T-helper 17 cell (primary cell): ENCODE measurements around the gene IPPK. TPM values are rescaled to one million over a fixed set of nuclear protein-coding genes. Genes with fewer than 3 reads are reported as not detected.

Experiments used
- ATAC-seq: fragments of 150-1000 bp; cut with Tn5 transposase; 2 replicates; pipeline ENCODE4 v1.10.0; 2021; ENCODE audit warnings: mild to moderate bottlenecking, moderate library complexity
- DNase-seq, 3 donors: peaks; one replicate each; pipeline versions ENCODE4 v3.0.0 to v3.0.0-alpha.2; 2020 to 2021
- H3K9me3 ChIP-seq: one replicate; pipeline ENCODE4 v1.7.0; 2013; ENCODE audit warnings: low read length, mild to moderate bottlenecking; ENCODE audit not compliant: control insufficient read depth, poor library complexity, severe bottlenecking
- H3K27ac Mint-ChIP-seq: one replicate; pipeline ENCODE4 v1.8.0; 2022; ENCODE audit warnings: mild to moderate bottlenecking, moderate library complexity, mixed read lengths
- H3K27me3 Mint-ChIP-seq: one replicate; pipeline ENCODE4 v1.8.0; 2022; ENCODE audit warnings: mixed read lengths
- H3K36me3 Mint-ChIP-seq: one replicate; pipeline ENCODE4 v1.8.0; 2022; ENCODE audit warnings: low read depth, mixed read lengths
- H3K4me1 Mint-ChIP-seq: one replicate; pipeline ENCODE4 v1.8.0; 2022; ENCODE audit warnings: mild to moderate bottlenecking, mixed read lengths
- H3K4me3 Mint-ChIP-seq: one replicate; pipeline ENCODE4 v1.8.0; 2022; ENCODE audit warnings: mild to moderate bottlenecking, moderate library complexity, mixed read lengths
- total RNA-seq, 4 donors: library from RNA in 2 of 4; stranded (reverse) in 2 of 4; gene quantifications; one replicate each; pipeline ENCODE4 v1.2.3 and lab custom pipeline; 2022 to 2026

IPPK gene
- total RNA-seq, 2 donors from 2014 or later, result 6.3 to 7.1 TPM

- Mint-ChIP-seq H3K4me3 (no peak overlapping the region), H3K27me3 (no peaks in the 10 kb centered on the region), H3K4me1 (peaks cover 15% of the 10 kb centered on the region), H3K36me3 (peaks cover 2% of the 10 kb centered on the region), H3K27ac (no peak overlapping the region)
- no peaks in the 10 kb centered on the region for H3K9me3 ChIP-seq
- DNase-seq, result no peak
- no peak for ATAC-seq
Observed at GRCh38 chr9:92658611-92659010, 11.3 kb downstream of the IPPK start.

GRCh38 chr9:92658176-92658575 lies 11.8 kb downstream of the IPPK start:
- H3K27me3 Mint-ChIP-seq, result no peaks in the 10 kb centered on the region
- H3K27ac Mint-ChIP-seq, result no peak overlapping the region
- peaks cover 2% of the 10 kb centered on the region for H3K36me3 Mint-ChIP-seq
- DNase-seq (no peak), ATAC-seq (no peak)
- no peaks in the 10 kb centered on the region for H3K9me3 ChIP-seq
- no peak overlapping the region for H3K4me3 Mint-ChIP-seq
- H3K4me1 Mint-ChIP-seq, result peaks cover 12% of the 10 kb centered on the region

DNA sequence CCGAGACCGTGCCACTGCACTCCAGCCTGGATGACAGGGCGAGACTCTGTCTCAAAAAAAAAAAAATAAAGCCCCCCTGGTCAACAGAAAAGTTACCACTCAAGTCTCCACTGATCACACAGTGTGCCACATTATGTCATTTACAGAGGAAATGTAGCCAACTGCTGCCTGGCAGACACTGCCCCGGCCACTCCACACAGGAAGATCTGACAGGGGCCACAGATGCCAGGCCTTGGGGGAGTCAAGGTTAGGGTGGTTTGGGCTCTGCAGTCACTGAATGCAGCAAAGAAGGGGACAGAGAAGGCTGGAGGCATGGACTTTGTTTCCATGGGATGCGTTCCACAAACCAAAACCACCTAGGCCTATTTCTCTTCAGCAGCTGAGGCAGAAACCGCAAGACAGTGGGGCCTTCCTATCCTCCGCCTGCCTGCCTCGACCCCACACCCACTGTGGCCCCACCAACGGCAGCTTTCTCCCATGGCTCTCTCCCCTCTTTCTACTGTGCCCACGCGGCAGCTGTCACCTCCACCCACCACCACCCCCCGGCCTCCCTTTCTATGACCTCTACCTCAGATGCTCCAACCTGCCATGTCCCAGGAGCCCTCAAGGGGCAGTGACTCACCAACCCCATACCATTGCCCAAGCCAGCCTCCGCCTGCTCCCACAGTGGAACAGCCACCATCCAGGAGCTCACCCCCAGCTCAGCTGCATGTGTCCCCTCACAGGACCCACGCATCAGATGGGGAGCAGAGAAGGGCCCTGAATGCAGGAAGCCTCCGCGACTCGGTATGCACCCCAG lies 12.4 kb downstream of the IPPK start:
- H3K36me3 Mint-ChIP-seq, result peaks cover 4% of the 10 kb centered on the region
- no peaks in the 10 kb centered on the region for H3K27me3 Mint-ChIP-seq
- H3K27ac Mint-ChIP-seq, result no peak overlapping the region
- ATAC-seq (no peak), DNase-seq (no peak)
- peaks cover 11% of the 10 kb centered on the region for H3K4me1 Mint-ChIP-seq
- no peak overlapping the region for H3K4me3 Mint-ChIP-seq
- H3K9me3 ChIP-seq, result no peaks in the 10 kb centered on the region

DNA sequence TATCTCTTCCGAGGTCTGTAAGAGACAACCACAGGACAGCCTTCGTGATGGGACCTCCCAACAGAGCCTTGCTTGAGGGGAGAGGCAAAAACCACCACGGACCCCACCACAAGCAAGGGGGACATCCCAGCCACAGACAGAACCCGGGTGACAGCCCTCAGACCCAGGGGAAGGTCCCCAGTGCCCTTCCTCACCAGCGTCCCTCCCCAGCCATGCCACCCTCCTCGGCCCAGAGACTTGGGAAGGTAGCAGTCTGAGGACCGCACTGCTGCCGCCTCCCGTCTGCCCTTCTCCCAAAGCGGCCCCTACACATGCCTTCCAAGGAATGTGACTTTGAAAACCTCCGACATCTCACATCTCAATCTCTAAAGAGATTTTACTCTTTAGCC lies 13.4 kb downstream of the IPPK start:
- Mint-ChIP-seq H3K4me1 (peaks cover 8% of the 10 kb centered on the region), H3K27ac (no peak overlapping the region), H3K4me3 (no peak overlapping the region), H3K27me3 (no peaks in the 10 kb centered on the region), H3K36me3 (peaks cover 4% of the 10 kb centered on the region)
- H3K9me3 ChIP-seq, result no peaks in the 10 kb centered on the region
- ATAC-seq, result no peak
- no peak for DNase-seq

- no peak overlapping the region for H3K27ac Mint-ChIP-seq
- no peak overlapping the region for H3K4me3 Mint-ChIP-seq
- H3K4me1 Mint-ChIP-seq, result peaks cover 6% of the 10 kb centered on the region
- peaks cover 4% of the 10 kb centered on the region for H3K36me3 Mint-ChIP-seq
- DNase-seq (no peak), ATAC-seq (no peak)
- no peaks in the 10 kb centered on the region for H3K27me3 Mint-ChIP-seq
- H3K9me3 ChIP-seq, result no peaks in the 10 kb centered on the region
Observed at GRCh38 chr9:92655896-92656536, 13.9 kb downstream of the IPPK start.

GRCh38 chr9:92655366-92655765 lies 14.6 kb downstream of the IPPK start:
- H3K36me3 Mint-ChIP-seq, result peaks cover 4% of the 10 kb centered on the region
- DNase-seq, result no peak

DNA sequence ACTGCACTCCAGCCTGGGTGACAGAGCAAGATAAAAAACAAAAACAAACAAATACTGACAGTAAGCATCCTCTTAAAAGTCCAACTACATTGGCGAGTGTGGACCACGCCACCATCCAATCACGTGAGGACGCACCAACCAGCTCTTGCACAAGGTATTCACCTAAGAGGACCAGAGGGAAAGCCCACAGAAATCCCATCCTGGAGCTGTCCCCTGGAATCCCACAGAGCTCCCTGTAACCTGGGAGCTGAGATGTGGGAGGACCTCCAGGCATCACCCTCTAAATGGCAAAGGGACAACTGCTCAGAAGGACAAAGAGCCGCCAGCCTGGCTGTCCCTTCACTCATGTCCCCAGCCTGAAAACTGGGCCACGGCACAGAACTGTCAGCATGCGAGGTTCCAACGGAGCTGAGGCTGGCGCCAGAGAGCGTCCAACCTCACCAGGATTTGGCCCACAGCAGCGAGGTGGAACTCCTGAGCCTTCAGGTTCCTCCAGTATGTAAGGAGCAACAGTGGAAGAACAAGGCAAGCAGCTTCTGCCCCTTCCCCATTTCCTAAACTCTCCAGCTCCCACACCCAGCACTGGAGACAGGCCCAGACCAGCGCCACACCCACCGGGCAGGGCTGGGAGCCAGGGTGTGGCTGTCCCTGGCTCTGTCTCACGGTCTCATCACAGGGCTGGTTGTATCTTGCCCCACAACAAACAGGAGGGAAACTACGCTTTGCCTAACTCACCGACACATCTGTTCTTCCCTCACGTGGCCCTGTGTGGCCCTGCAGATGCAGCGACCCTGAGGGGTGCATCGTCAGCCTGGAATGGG lies 15.2 kb downstream of the IPPK start:
- ATAC-seq (no peak), DNase-seq (no peak)
- H3K9me3 ChIP-seq, result no peaks in the 10 kb centered on the region
- no peaks in the 10 kb centered on the region for H3K27me3 Mint-ChIP-seq
- H3K36me3 Mint-ChIP-seq, result peaks cover 4% of the 10 kb centered on the region
- no peak overlapping the region for H3K27ac Mint-ChIP-seq
- peaks cover 4% of the 10 kb centered on the region for H3K4me1 Mint-ChIP-seq
- no peak overlapping the region for H3K4me3 Mint-ChIP-seq

More at GRCh38 chr9:92655366-92655765, 14.6 kb downstream of the IPPK start:
- no peak for ATAC-seq
- no peak overlapping the region for H3K4me3 Mint-ChIP-seq
- no peaks in the 10 kb centered on the region for H3K27me3 Mint-ChIP-seq
- H3K27ac Mint-ChIP-seq, result no peak overlapping the region
- peaks cover 4% of the 10 kb centered on the region for H3K4me1 Mint-ChIP-seq
- H3K9me3 ChIP-seq, result no peaks in the 10 kb centered on the region

GRCh38 chr9:92652461-92652860 lies 17.5 kb downstream of the IPPK start:
- Mint-ChIP-seq H3K27ac (no peak overlapping the region), H3K4me1 (peaks cover 4% of the 10 kb centered on the region), H3K4me3 (no peak overlapping the region), H3K27me3 (no peaks in the 10 kb centered on the region), H3K36me3 (peaks cover 10% of the 10 kb centered on the region)
- no peak for DNase-seq
- no peaks in the 10 kb centered on the region for H3K9me3 ChIP-seq
- no peak for ATAC-seq

DNA sequence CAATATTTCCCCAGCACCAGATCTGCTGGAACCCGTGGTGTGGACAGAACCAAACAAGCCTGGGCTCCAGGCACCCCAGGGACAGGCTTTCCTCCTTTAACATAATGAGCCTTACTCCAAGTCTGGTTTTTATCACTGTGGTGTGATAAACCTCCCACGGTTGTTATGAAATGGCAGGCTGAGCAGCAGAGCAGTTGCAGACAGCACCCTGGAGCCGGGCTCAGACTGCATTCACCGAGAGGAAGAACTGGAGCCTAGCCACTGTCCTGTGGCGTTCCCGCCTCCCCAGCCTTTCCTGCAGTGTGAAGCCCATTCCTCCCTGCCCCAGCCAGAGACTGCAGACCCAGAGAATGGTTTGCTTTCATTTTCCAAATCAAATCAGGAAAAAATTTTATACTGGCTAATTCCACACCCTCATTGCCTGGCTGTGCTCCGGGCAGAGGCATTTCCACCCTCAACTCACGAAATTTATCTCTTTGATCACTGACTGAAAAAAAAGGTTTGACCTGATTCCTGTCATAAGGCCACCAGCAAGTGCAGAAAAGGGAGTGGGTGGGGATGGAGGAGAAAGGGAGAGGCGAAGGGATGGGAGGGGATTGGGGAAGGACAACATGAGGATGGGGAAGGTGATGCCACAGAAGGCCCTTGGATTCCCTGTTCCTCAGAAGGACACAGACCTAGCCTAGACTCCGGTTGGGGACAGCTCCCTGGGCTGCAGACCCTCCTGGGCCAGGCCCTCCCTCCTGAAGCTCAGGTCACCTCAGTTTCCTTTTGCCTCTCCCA lies 18.9 kb downstream of the IPPK start:
- DNase-seq, result no peak
- H3K9me3 ChIP-seq, result no peaks in the 10 kb centered on the region
- Mint-ChIP-seq H3K36me3 (peaks cover 20% of the 10 kb centered on the region), H3K27ac (peak overlapping the region; percentile 61), H3K4me1 (peaks cover 4% of the 10 kb centered on the region), H3K4me3 (no peak overlapping the region), H3K27me3 (no peaks in the 10 kb centered on the region)
- no peak for ATAC-seq

- no peak overlapping the region for H3K27ac Mint-ChIP-seq
- ATAC-seq (no peak), DNase-seq (no peak)
- H3K9me3 ChIP-seq, result no peaks in the 10 kb centered on the region
- peaks cover 2% of the 10 kb centered on the region for H3K4me1 Mint-ChIP-seq
- peaks cover 20% of the 10 kb centered on the region for H3K36me3 Mint-ChIP-seq
- no peak overlapping the region for H3K4me3 Mint-ChIP-seq
- no peaks in the 10 kb centered on the region for H3K27me3 Mint-ChIP-seq
Observed at GRCh38 chr9:92650296-92650695, 19.6 kb downstream of the IPPK start.

GRCh38 chr9:92649007-92649406 lies 20.9 kb downstream of the IPPK start:
- DNase-seq, result no peak
- Mint-ChIP-seq H3K27ac (no peak overlapping the region), H3K36me3 (peaks cover 28% of the 10 kb centered on the region), H3K27me3 (no peaks in the 10 kb centered on the region), H3K4me1 (peaks cover 2% of the 10 kb centered on the region), H3K4me3 (no peak overlapping the region)
- H3K9me3 ChIP-seq, result no peaks in the 10 kb centered on the region
- no peak for ATAC-seq

DNA sequence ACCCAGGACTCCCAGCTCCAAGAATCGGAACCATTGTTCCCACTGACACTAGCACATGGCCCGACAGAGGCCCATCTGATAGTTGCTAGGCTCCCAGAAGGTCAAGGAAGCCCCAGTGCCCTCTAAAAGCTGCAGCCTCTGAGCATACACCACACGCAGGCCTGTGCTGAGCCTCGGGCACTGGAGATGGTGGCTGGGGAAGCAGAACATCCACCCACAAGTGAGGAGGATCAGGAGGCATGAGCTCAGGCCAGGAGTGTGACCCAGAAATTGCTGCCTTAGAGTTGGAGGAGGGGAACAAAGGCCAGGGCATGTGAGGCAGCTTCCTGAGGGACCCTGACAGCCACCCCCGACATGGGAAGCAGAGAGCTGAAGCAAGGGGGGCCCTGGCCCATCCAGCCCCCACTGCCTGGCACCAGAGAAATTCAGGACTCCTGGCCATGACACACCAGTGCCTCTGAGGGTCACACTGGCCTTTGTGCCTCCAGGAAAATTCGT lies 21.4 kb downstream of the IPPK start:
- Mint-ChIP-seq H3K27me3 (no peaks in the 10 kb centered on the region), H3K4me1 (peaks cover 2% of the 10 kb centered on the region), H3K27ac (no peak overlapping the region), H3K36me3 (peaks cover 28% of the 10 kb centered on the region), H3K4me3 (no peak overlapping the region)
- DNase-seq (no peak), ATAC-seq (no peak)
- H3K9me3 ChIP-seq, result no peaks in the 10 kb centered on the region
